AG04450 (cell line): ENCODE measurements around the gene SLC4A3. TPM values are rescaled to one million over a fixed set of nuclear protein-coding genes. Genes with fewer than 3 reads are reported as not detected.

Experiments
- CTCF ChIA-PET: fragments of 300-600, 350-600 bp; formaldehyde crosslinking; extraction: SDS; loops from one replicate; lab custom pipeline; 2022; ENCODE audit warnings: antibody characterized with exemption, inconsistent platforms; lab: Charles Lee
- POLR2A ChIA-PET: fragments of 350-600 bp; formaldehyde crosslinking; extraction: SDS; loops from one replicate; lab custom pipeline; 2021; ENCODE audit warnings: antibody characterized with exemption, inconsistent platforms; lab: Yijun Ruan, JAX
- DNase-seq: peaks from one replicate; pipeline ENCODE4 v3.0.0-alpha.2; 2011; ENCODE audit warnings: low read depth, low spot score
- H3K27ac ChIP-seq: one replicate; pipeline ENCODE4 v1.5.1; 2012; ENCODE audit warnings: low read depth, low read length, control low read depth
- H3K27me3 ChIP-seq: one replicate; pipeline ENCODE4 v1.6.0; 2012; ENCODE audit warnings: low read length; ENCODE audit not compliant: control insufficient read depth, insufficient read depth
- H3K4me3 ChIP-seq: 2 replicates; pipeline ENCODE4 v1.5.1; 2011; ENCODE audit warnings: mild to moderate bottlenecking, low read depth, low read length, control low read depth
- H3K9me3 ChIP-seq: 2 replicates; pipeline ENCODE4 v1.5.1; 2012; ENCODE audit warnings: low read length; ENCODE audit not compliant: control insufficient read depth, insufficient read depth
- polyA plus RNA-seq: library from polyadenylated mRNA; depleted of rRNA; stranded (reverse); fragments of >200 nt; gene quantifications from 2 replicates; pipeline ENCODE4 v1.2.3, GENCODE V29; 2011
- TF ChIP-seq, protein P1 (sequence below): IDR thresholded peaks from 2 replicates; pipeline ENCODE4 v1.5.1; 2011; ENCODE audit warnings: low read depth, low read length, control low read depth, inconsistent platforms

Gene SLC4A3
- polyA plus RNA-seq, 1 experiment = 3.3 TPM

DNA sequence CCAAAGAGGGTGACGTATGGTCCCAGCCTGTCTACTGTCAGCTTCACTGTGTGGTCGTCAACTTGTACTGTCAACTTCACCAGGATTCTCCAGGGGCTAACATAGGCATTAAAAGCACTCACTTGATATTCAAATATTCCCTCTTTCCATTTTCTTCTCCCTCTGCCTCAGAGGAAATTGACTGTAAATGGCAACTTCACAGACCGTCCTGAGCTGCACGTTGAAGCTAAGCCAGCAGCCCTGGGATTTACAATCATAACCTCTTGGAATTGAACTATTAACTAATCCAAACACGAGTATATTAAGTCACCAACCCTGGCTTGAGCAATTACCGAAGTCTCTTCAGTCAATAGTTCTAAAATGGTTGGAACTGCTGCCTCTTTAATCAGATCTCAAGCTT lies 38.5 kb downstream of the SLC4A3 start:
- H3K4me3 ChIP-seq = no peak overlapping the region
- peaks cover 31% of the 10 kb centered on the region for H3K27me3 ChIP-seq
- H3K9me3 ChIP-seq = peaks cover 4% of the 10 kb centered on the region
- DNase-seq = no peak
- TF ChIP-seq, protein P1, sequence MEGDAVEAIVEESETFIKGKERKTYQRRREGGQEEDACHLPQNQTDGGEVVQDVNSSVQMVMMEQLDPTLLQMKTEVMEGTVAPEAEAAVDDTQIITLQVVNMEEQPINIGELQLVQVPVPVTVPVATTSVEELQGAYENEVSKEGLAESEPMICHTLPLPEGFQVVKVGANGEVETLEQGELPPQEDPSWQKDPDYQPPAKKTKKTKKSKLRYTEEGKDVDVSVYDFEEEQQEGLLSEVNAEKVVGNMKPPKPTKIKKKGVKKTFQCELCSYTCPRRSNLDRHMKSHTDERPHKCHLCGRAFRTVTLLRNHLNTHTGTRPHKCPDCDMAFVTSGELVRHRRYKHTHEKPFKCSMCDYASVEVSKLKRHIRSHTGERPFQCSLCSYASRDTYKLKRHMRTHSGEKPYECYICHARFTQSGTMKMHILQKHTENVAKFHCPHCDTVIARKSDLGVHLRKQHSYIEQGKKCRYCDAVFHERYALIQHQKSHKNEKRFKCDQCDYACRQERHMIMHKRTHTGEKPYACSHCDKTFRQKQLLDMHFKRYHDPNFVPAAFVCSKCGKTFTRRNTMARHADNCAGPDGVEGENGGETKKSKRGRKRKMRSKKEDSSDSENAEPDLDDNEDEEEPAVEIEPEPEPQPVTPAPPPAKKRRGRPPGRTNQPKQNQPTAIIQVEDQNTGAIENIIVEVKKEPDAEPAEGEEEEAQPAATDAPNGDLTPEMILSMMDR = no peak
- POLR2A ChIA-PET = no interaction called here
- no peak overlapping the region for H3K27ac ChIP-seq
- CTCF ChIA-PET = interaction anchor here (1.1 to 1.4 kb wide), 2 partner anchors 23 to 24 kb away, joined by 3 to 4 read pairs; no protein-coding TSS in a partner anchor

DNA sequence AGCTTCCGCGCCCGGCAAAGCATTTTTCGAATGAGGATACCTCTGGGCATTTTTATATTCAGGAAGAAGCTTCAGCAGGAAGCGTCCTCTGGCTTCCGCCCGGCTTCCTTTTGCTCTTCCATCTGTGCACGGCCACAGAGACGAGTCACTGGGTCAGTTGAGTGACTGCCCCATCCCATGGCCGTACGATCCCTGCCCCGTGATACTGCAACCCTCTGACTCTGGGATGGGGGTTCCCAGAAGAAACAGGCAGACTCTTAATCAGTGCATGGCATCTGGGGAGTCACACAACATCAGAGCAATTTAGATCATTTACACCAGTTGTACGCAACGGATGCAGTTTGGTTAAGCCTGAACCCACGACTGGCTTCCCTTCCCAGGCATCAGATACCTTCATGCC lies 40.9 kb downstream of the SLC4A3 start:
- H3K27me3 ChIP-seq = peaks cover 40% of the 10 kb centered on the region
- H3K4me3 ChIP-seq = no peak overlapping the region
- H3K27ac ChIP-seq = no peak overlapping the region
- H3K9me3 ChIP-seq = no peaks in the 10 kb centered on the region
- TF ChIP-seq, protein P1 = no peak
- CTCF ChIA-PET = no interaction called here
- DNase-seq = no peak
- POLR2A ChIA-PET = no interaction called here

DNA sequence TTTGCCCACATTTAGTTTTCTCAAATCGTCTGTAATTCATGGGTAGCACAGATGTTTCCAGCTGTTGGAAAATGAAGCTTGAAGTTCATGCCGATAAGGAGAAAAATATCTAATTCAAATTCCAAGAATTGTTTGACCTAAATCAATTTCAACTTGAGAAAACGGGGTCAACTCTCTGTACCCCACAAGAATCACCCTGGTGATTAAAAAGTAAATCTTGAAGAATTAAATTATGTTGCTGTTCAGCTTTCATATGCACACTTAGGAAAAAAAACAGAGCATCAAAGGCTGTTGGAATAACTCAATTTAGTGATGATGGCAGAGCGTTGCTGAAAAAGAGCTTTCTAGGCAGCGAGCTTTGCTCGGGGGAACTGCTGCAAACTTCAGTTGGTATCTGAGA lies 43.0 kb downstream of the SLC4A3 start:
- H3K27me3 ChIP-seq = peaks cover 53% of the 10 kb centered on the region
- no peaks in the 10 kb centered on the region for H3K9me3 ChIP-seq
- ChIA-PET POLR2A (interaction anchor here (0.6 kb wide), 1 partner anchor 1860 kb away, joined by 3 read pairs; no protein-coding TSS in a partner anchor), CTCF (interaction anchor here (1.2 to 1.8 kb wide), 3 partner anchors 9 to 28 kb away, joined by 3 to 8 read pairs (median 5); no protein-coding TSS in a partner anchor)
- TF ChIP-seq, protein P1 = no peak
- DNase-seq = no peak
- no peak overlapping the region for H3K4me3 ChIP-seq
- no peak overlapping the region for H3K27ac ChIP-seq

DNA sequence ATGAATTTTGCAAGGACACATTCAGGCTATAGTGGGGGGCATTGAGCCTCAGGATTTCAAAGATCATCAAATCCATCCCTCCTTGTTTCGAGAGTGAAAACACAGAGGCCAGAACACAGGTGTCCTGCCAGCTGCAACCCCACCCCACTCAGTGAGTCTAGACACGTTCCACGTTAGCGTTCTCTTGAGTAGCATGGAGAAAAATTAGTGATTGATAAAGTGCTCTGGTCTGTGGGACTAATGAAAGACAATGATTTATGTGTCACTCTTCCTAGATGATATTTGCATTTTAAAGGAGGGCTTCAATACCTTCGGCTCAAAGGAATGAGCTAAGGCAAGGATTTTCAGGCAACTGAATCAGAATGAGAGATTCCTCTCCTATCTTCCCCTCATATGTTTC lies 43.8 kb downstream of the SLC4A3 start:
- POLR2A ChIA-PET = interaction anchor here (0.6 kb wide), 1 partner anchor 1859 kb away, joined by 3 read pairs; no protein-coding TSS in a partner anchor
- TF ChIP-seq, protein P1 = no peak
- peaks cover 55% of the 10 kb centered on the region for H3K27me3 ChIP-seq

DNA sequence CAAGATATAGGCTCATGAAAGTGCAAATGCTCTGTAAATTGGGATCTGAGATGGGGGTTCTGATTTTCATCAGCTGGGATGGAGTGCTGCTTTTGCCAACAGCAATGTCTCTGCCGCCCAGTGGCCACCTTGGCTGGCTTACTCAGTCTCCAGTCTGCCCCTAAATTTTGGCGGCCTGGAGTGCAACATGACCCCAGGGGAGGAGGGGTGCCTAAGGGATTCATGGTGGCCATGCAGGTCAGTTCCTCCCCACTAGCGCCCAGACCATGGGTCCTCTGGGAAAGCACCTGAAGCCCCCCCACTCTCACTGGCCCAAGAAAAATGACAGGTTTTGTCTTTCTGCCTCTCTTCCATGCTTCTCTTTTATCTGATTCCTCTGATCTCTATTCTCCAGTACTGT lies 45.0 kb downstream of the SLC4A3 start:
- Histone ChIP-seq H3K27ac (no peak overlapping the region), H3K9me3 (no peaks in the 10 kb centered on the region), H3K27me3 (peaks cover 50% of the 10 kb centered on the region), H3K4me3 (no peak overlapping the region)
- TF ChIP-seq, protein P1 = no peak
- no peak for DNase-seq
- ChIA-PET POLR2A (no interaction called here), CTCF (no interaction called here)

More for the DNA sequence above, 43.8 kb downstream of the SLC4A3 start:
- Histone ChIP-seq H3K27ac (no peak overlapping the region), H3K9me3 (no peaks in the 10 kb centered on the region), H3K4me3 (no peak overlapping the region)
- CTCF ChIA-PET = interaction anchor here (1.4 kb wide), 1 partner anchor 9 kb away, joined by 5 read pairs; no protein-coding TSS in a partner anchor
- DNase-seq = no peak
